Measurements from ENCODE around the gene KCNIP3. TPM values are rescaled to one million over a fixed set of nuclear protein-coding genes. Genes with fewer than 3 reads are reported as not detected.

KCNIP3 gene
- total RNA-seq, 2 experiments from 2014 or later: 0.52 TPM; not detected in 1

DNA sequence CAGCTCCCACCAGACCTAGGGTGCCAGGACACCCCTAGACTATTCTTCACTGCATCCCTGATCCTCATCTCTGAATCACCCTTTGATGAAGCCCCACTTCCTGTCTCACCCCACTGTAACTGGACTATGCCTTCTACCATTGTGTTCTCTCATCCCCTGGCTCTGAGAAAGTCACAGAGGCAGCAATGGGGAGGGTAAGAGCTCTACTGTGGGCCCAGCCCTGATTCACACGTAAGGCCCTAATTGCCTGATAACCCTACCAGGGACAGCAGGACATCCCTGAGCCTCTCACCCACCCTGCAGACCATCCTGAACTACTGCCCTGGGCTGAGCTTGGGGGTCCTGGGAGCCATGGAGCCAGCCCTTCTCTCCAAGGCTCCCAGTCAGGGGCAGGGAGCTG, 24.4 kb upstream of the KCNIP3 start:
- Mint-ChIP-seq H3K36me3 (ENCODE audit: low read depth) (no peaks in the 10 kb centered on the region), H3K27me3 (no peaks in the 10 kb centered on the region), H3K4me3 (no peak overlapping the region), H3K9me3 (no peaks in the 10 kb centered on the region), H3K4me1 (ENCODE audit: low read depth) (no peaks in the 10 kb centered on the region), H3K27ac (no peak overlapping the region)
- Histone ChIP-seq H3K27ac (ENCODE audit: low read depth in 1 of 2, low read length in 2 of 2) (no peak overlapping the region), H3K4me3 (ENCODE audit: low read length) (no peak overlapping the region), H3K36me3 (ENCODE audit: insufficient read depth, low read length) (no peaks in the 10 kb centered on the region), H3K27me3 (ENCODE audit: control insufficient read depth in 1 of 2, insufficient read depth in 2 of 2, low read length in 2 of 2) (no peaks in the 10 kb centered on the region), H3K4me1 (ENCODE audit: insufficient read depth, low read length) (no peaks in the 10 kb centered on the region), H3K9me3 (ENCODE audit: control insufficient read depth in 1 of 2, insufficient read depth in 1 of 2, low read length in 2 of 2) (peaks cover 0 to 4% of the 10 kb centered on the region in 2 experiments)
- DNase-seq (peak in 1 of 14 experiments; percentile 2), ATAC-seq (ENCODE audit: poor library complexity) (no peak)
- TF ChIP-seq, protein P1, sequence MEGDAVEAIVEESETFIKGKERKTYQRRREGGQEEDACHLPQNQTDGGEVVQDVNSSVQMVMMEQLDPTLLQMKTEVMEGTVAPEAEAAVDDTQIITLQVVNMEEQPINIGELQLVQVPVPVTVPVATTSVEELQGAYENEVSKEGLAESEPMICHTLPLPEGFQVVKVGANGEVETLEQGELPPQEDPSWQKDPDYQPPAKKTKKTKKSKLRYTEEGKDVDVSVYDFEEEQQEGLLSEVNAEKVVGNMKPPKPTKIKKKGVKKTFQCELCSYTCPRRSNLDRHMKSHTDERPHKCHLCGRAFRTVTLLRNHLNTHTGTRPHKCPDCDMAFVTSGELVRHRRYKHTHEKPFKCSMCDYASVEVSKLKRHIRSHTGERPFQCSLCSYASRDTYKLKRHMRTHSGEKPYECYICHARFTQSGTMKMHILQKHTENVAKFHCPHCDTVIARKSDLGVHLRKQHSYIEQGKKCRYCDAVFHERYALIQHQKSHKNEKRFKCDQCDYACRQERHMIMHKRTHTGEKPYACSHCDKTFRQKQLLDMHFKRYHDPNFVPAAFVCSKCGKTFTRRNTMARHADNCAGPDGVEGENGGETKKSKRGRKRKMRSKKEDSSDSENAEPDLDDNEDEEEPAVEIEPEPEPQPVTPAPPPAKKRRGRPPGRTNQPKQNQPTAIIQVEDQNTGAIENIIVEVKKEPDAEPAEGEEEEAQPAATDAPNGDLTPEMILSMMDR (IDR thresholded peaks at IDR 0.05): no peak
- ChIA-PET POLR2A (no interaction called here), CTCF (no interaction called here)
- intact Hi-C loops (cut with DNase I, micrococcal nuclease): no loop called here

DNA sequence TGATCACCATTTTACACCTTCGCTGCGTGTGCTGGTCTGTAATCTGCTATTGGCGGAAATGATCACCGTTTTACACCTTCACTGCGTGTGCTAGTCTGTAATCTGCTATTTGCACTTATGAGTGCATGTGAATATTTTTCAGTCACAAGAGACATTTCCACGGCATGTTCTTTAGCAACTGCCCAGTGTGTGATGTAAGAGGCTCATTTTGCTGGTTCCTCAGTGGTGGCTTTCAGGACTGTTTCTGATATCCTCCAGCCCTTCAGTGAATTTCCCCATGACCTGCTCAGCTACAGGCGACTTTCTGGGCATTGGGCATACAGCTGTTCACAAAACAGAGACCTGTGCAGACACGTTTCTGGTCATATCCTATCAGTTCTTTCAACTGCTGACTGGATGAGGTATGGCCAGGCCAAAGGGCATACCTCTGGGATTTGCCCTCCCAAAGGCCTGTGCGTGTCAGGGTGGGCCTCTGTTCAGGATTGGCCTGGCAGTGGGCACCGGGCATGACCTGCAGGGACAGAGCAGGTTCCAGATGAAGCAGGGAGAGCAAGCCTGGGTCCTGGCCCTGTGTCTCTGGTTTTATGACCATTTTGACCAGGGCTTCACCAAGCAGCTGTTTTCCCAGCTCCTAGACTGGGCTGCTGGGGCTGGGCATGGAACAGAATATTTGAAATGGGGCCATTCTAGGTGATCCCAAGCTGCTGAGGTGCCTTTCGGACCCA, 23.4 kb upstream of the KCNIP3 start:
- Mint-ChIP-seq H3K27me3 (no peaks in the 10 kb centered on the region), H3K4me1 (ENCODE audit: low read depth) (no peaks in the 10 kb centered on the region), H3K36me3 (ENCODE audit: low read depth) (no peaks in the 10 kb centered on the region), H3K4me3 (no peak overlapping the region), H3K9me3 (no peaks in the 10 kb centered on the region), H3K27ac (no peak overlapping the region)
- Histone ChIP-seq H3K9me3 (ENCODE audit: control insufficient read depth in 1 of 2, insufficient read depth in 1 of 2, low read length in 2 of 2) (peaks cover 0 to 4% of the 10 kb centered on the region in 2 experiments), H3K36me3 (ENCODE audit: insufficient read depth, low read length) (no peaks in the 10 kb centered on the region), H3K27ac (ENCODE audit: low read depth in 1 of 2, low read length in 2 of 2) (no peak overlapping the region), H3K4me1 (ENCODE audit: insufficient read depth, low read length) (no peaks in the 10 kb centered on the region), H3K27me3 (ENCODE audit: control insufficient read depth in 1 of 2, insufficient read depth in 2 of 2, low read length in 2 of 2) (no peaks in the 10 kb centered on the region), H3K4me3 (ENCODE audit: low read length) (no peak overlapping the region)
- TF ChIP-seq, protein P1 (IDR thresholded peaks at IDR 0.05): no peak
- ATAC-seq (ENCODE audit: poor library complexity) (no peak), DNase-seq (peak in 1 of 14 experiments; percentile 29)
- CTCF ChIA-PET: no interaction called here
- intact Hi-C loops (cut with DNase I, micrococcal nuclease): no loop called here
- POLR2A ChIA-PET: interaction anchor here (0.5 kb wide), 1 partner anchor 23 kb away, joined by 3 read pairs; no protein-coding TSS in a partner anchor

DNA sequence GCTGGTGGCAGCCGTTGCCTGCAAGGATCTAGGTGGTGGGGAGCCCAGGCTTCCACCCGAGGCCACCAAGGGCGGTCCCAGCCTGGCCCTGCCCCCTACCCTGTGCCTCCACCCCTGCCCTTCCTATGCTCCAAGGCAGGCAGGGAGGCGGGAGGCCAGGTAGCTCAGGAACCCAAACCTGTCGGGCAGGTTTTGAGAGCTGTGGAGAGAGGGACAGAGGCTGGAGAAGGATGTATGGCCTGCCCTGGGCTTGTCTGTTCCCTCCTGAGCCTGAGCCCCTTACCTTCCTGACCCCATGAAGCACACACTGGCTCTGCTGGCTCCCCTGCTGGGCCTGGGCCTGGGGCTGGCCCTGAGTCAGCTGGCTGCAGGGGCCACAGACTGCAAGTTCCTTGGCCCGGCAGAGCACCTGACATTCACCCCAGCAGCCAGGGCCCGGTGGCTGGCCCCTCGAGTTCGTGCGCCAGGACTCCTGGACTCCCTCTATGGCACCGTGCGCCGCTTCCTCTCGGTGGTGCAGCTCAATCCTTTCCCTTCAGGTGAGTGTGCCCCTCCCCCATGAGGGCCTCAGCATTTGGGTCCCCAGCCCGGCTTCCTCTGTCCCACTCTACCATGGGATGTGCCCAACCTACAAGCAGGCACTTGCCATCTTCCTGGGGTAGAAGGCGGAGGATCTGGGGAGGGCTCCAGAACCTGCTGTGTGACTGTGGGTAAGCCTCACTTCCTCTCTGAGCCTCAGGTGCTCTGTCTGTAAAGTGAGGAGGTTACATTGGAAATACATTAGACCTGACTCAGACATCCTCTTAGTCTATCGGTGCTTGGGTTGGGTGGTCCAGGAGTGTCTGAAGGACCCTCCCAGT, 22.6 kb upstream of the KCNIP3 start, which contains the start of gene PROM2:
TSS of gene PROM2 (plus strand) at position 159 of the 860 bp plus-strand sequence. CDS start at position 296, 137 bp downstream.
- H3K27ac Mint-ChIP-seq: no peak within 1 kb of the TSS
- H3K4me3 Mint-ChIP-seq: no peak within 1 kb of the TSS
- no peaks in the 10 kb centered on the region for H3K9me3 Mint-ChIP-seq
- no peaks in the 10 kb centered on the region for H3K4me1 Mint-ChIP-seq (ENCODE audit: low read depth)
- H3K27me3 Mint-ChIP-seq: no peaks in the 10 kb centered on the region
- intact Hi-C loops (cut with DNase I, micrococcal nuclease): no loop called here
- Histone ChIP-seq H3K4me1 (ENCODE audit: insufficient read depth, low read length) (no peaks in the 10 kb centered on the region), H3K27ac (ENCODE audit: low read depth in 1 of 2, low read length in 2 of 2) (no peak within 1 kb of the TSS), H3K9me3 (ENCODE audit: control insufficient read depth in 1 of 2, insufficient read depth in 1 of 2, low read length in 2 of 2) (peaks cover 0 to 4% of the 10 kb centered on the region in 2 experiments), H3K4me3 (ENCODE audit: low read length) (no peak within 1 kb of the TSS), H3K36me3 (ENCODE audit: insufficient read depth, low read length) (no peaks in the 10 kb centered on the region), H3K27me3 (ENCODE audit: control insufficient read depth in 1 of 2, insufficient read depth in 2 of 2, low read length in 2 of 2) (no peaks in the 10 kb centered on the region)
- no peaks in the 10 kb centered on the region for H3K36me3 Mint-ChIP-seq (ENCODE audit: low read depth)
- ATAC-seq (ENCODE audit: poor library complexity) (no peak), DNase-seq (peak in 1 of 14 experiments; percentile 27)
- TF ChIP-seq, protein P1 (IDR thresholded peaks at IDR 0.05): no peak
- CTCF ChIA-PET: no interaction called here
- POLR2A ChIA-PET: interaction anchor here (0.5 kb wide), 1 partner anchor 24 kb away, joined by 3 read pairs; no protein-coding TSS in a partner anchor

Data from CD4-positive, alpha-beta T cell (primary cell).